ENCODE measurements around the gene SERPINA1. TPM values are rescaled to one million over a fixed set of nuclear protein-coding genes. Genes with fewer than 3 reads are reported as not detected.
A peak's percentile ranks its signal among the peaks of the same experiment; 100 is the strongest.

The SERPINA1 gene
- total RNA-seq, 2 donors from 2014 or later: 2.4 to 8.8 TPM

DNA sequence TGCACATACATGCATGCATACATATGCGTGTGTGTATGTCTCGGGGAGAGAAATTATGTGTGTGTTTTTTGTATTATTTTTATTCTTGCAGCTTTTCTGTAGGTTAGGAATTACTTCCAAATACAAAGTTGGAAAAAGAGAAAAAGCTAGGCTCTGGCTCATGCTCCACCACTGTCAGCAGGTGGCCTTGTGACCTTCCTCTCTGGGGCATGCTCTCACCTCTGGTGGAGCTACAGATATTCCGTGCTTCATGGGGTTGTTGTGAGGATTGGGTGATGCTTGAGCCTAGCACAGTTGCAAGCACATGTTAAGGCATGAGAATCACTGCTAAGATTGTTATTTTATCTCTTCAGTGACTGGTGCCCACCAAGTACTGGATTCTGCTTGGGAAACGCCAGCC, 58.5 kb downstream of the SERPINA1 start:
- Histone ChIP-seq H3K4me1 (no peaks in the 10 kb centered on the region), H3K27me3 (no peaks in the 10 kb centered on the region), H3K9me3 (no peaks in the 10 kb centered on the region), H3K4me3 (no peak overlapping the region), H3K36me3 (no peaks in the 10 kb centered on the region), H3K27ac (no peak overlapping the region)
- TF ChIP-seq, protein P1, sequence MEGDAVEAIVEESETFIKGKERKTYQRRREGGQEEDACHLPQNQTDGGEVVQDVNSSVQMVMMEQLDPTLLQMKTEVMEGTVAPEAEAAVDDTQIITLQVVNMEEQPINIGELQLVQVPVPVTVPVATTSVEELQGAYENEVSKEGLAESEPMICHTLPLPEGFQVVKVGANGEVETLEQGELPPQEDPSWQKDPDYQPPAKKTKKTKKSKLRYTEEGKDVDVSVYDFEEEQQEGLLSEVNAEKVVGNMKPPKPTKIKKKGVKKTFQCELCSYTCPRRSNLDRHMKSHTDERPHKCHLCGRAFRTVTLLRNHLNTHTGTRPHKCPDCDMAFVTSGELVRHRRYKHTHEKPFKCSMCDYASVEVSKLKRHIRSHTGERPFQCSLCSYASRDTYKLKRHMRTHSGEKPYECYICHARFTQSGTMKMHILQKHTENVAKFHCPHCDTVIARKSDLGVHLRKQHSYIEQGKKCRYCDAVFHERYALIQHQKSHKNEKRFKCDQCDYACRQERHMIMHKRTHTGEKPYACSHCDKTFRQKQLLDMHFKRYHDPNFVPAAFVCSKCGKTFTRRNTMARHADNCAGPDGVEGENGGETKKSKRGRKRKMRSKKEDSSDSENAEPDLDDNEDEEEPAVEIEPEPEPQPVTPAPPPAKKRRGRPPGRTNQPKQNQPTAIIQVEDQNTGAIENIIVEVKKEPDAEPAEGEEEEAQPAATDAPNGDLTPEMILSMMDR (IDR thresholded peaks at IDR 0.05): no peak
- peak; percentile 47 for DNase-seq (ENCODE audit: low spot score)

- Histone ChIP-seq H3K4me3 (no peak overlapping the region), H3K27me3 (no peaks in the 10 kb centered on the region), H3K36me3 (no peaks in the 10 kb centered on the region), H3K27ac (no peak overlapping the region), H3K4me1 (no peaks in the 10 kb centered on the region), H3K9me3 (no peaks in the 10 kb centered on the region)
- peak; percentile 30 for DNase-seq (ENCODE audit: low spot score)
- TF ChIP-seq, protein P1 (IDR thresholded peaks at IDR 0.05): no peak
These were observed 60.2 kb downstream of the SERPINA1 start for GRCh38 chr14:94328196-94328595.

Other genes starting within 250 kb of the SERPINA1 start
- under 1 TPM; 0.22 to 0.75 TPM for gene PPP4R4, start 214.3 kb downstream of the SERPINA1 start, total RNA-seq
- gene SERPINA10, start 95.3 kb downstream of the SERPINA1 start, total RNA-seq: not detected
- gene SERPINA6, start 65.3 kb downstream of the SERPINA1 start, total RNA-seq: not detected
- not detected for gene SERPINA2, start 21.9 kb downstream of the SERPINA1 start, total RNA-seq
- gene SERPINA11, start 64.2 kb upstream of the SERPINA1 start, total RNA-seq: not detected
- not detected for gene SERPINA9, start 87.6 kb upstream of the SERPINA1 start, total RNA-seq
- gene SERPINA12, start 120.9 kb upstream of the SERPINA1 start, total RNA-seq: not detected
- not detected for gene SERPINA4, start 172.8 kb upstream of the SERPINA1 start, total RNA-seq
- gene SERPINA5, start 192.8 kb upstream of the SERPINA1 start, total RNA-seq: 1 to 10 TPM; 3.3 to 7.7 TPM
- 100 to 1,000 TPM in 1 of 2 donors, 10 to 100 TPM in 1; 57.2 to 330 TPM for gene SERPINA3, start 223.8 kb upstream of the SERPINA1 start, total RNA-seq